Transverse colon (tissue), 4 donors: ENCODE measurements around the gene CAPN1. TPM values are rescaled to one million over a fixed set of nuclear protein-coding genes. Genes with fewer than 3 reads are reported as not detected.

ENCODE experiments used
- DNase-seq: peaks from one replicate; pipeline ENCODE4 v3.0.0-alpha.2; 2019
- H3K27ac ChIP-seq, 4 donors: fragments of 200-600 bp; sonication (generic); 2 replicates each; pipeline ENCODE4 v1.5.1; 2016 to 2018; ENCODE audit warnings: inconsistent platforms in 4 of 4
- H3K27me3 ChIP-seq: fragments of 200-600 bp; sonication (generic); 2 replicates; pipeline ENCODE4 v1.5.1; 2017; ENCODE audit warnings: inconsistent platforms
- H3K36me3 ChIP-seq, 4 donors: fragments of 200-600 bp; sonication (generic); 2 replicates each; pipeline ENCODE4 v1.5.1; 2017 to 2019; ENCODE audit warnings: inconsistent platforms in 4 of 4
- H3K4me1 ChIP-seq, 4 donors: fragments of 200-600 bp; sonication (generic); 2 replicates each; pipeline ENCODE4 v1.5.1; 2017 to 2020; ENCODE audit warnings: inconsistent platforms in 4 of 4
- H3K4me3 ChIP-seq, 4 donors: fragments of 200-600 bp; sonication (generic); 1 replicate in 1 of 4; 2 replicates in 3 of 4; pipeline versions ENCODE4 v1.5.1 to v1.6.1; 2017 to 2019; ENCODE audit warnings: inconsistent platforms in 4 of 4
- H3K9me3 ChIP-seq, 2 donors: fragments of 200-600 bp; sonication (generic); 2 replicates each; pipeline ENCODE4 v1.5.1; 2017 to 2019; ENCODE audit warnings: inconsistent platforms in 2 of 2
- EP300 ChIP-seq: sonication (generic); formaldehyde crosslinking; IDR thresholded peaks from one replicate; pipeline ENCODE4 v1.6.1; 2017; ENCODE audit warnings: antibody characterized with exemption, low read depth
- POLR2A ChIP-seq: fragments of 450-650 bp; IDR thresholded peaks from one replicate; pipeline ENCODE4 v1.6.1; 2016; ENCODE audit warnings: antibody characterized with exemption, mild to moderate bottlenecking, moderate library complexity
- POLR2AphosphoS5 ChIP-seq, 3 donors: sonication (generic); formaldehyde crosslinking; IDR thresholded peaks; one replicate each; pipeline ENCODE4 v1.6.1; 2016; ENCODE audit warnings: antibody characterized with exemption in 3 of 3
- WGBS, 2 donors: methylation state at CpG; one replicate each; pipeline ENCODE4 v1.1.5; 2018; ENCODE audit warnings: low coverage in 1 of 2; 5-methylcytosine and 5-hydroxymethylcytosine counted together
- in situ Hi-C, 4 donors: fragments of 200-750 bp; cut with MboI; loops; one replicate each; pipeline versions ENCODE4 v1.15.0 to v1.15.1; 2017; ENCODE audit warnings: low sequenced_read_pairs in 3 of 4, low pct_ligation_motif_present in 1 of 4, low pct_unique_long_range_greater_than_20kb in 1 of 4
- intact Hi-C: fragments of 100-400 bp; cut with DNase I; formaldehyde crosslinking; loops from one replicate; pipeline ENCODE4 v1.15.1; 2023; ENCODE audit warnings: low total_unique reads
- total RNA-seq, 4 donors: library from RNA; depleted of rRNA; stranded (reverse); fragments of >200 nt; gene quantifications; one replicate each; pipeline ENCODE4 v1.1.0, GENCODE V29; 2016
- TF ChIP-seq, protein P1 (sequence below), 5 experiments: fragments of 200-600 bp in 3 of 5; fragments of 450-650 bp in 2 of 5; sonication (generic) in 3 of 5; IDR thresholded peaks; 1 replicate in 2 of 5; 2 replicates in 3 of 5; pipeline ENCODE4 v1.5.1; 2016 to 2017; ENCODE audit warnings: antibody characterized with exemption in 5 of 5, inconsistent platforms in 3 of 5, mild to moderate bottlenecking in 2 of 5, moderate library complexity in 1 of 5

CAPN1 gene
- total RNA-seq, 4 donors from 2014 or later: 211 to 1,179 (median 376) TPM

DNA sequence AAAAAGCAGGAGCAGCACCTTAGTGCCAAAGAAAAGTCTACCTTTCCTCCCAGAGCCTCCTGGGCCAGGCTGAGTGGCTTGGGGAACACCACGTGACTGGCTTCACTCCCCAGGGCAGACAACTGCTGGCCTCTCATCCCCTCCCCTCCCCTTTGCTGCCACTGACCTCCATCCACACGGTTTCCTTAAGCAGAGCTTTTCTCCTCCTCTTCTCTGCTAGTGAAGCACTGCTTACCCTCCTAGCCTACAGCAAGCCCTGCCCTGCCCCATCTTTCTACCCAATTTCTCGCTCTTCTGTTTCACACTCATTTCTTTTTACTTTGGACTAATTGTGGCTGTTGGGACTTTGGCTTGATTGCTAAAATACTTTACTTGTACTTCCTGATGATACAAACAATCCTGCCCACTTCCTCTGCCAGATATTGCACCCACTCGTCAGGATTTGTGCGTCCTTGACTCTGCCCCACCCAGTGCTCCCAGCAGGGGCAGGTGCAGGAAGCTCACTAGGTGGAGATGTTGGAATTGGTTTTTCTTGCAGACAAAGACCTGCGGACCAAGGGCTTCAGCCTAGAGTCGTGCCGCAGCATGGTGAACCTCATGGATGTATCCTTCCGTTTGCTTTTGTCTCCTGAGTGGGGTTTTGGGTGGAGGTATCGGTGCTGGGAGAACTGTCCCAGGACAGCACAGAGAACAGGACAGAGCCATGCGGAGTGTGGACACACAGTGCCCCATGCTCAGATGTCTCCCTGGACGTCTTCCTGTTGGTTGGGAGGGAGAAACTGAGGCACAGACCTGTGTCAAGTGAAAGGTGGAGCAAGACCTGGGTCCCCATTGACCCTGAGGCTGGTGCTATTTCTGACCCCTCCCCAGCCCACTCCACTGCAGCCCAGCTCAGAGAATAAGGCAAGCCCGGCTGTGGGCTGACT is 27.3 kb downstream of the CAPN1 start:
- no peak for TF ChIP-seq EP300
- TF ChIP-seq, protein P1, sequence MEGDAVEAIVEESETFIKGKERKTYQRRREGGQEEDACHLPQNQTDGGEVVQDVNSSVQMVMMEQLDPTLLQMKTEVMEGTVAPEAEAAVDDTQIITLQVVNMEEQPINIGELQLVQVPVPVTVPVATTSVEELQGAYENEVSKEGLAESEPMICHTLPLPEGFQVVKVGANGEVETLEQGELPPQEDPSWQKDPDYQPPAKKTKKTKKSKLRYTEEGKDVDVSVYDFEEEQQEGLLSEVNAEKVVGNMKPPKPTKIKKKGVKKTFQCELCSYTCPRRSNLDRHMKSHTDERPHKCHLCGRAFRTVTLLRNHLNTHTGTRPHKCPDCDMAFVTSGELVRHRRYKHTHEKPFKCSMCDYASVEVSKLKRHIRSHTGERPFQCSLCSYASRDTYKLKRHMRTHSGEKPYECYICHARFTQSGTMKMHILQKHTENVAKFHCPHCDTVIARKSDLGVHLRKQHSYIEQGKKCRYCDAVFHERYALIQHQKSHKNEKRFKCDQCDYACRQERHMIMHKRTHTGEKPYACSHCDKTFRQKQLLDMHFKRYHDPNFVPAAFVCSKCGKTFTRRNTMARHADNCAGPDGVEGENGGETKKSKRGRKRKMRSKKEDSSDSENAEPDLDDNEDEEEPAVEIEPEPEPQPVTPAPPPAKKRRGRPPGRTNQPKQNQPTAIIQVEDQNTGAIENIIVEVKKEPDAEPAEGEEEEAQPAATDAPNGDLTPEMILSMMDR (IDR thresholded peaks at IDR 0.05): peak in 2 of 5 experiments; percentile 22 to 37
- peaks cover 0 to 11% (median 9%) of the 10 kb centered on the region in 4 donors for H3K4me1 ChIP-seq
- intact Hi-C loops (no loop called here), in situ Hi-C loops (no loop called here)
- no peak overlapping the region for H3K4me3 ChIP-seq
- peak overlapping the region; percentile 10 to 72 (median 46) for H3K27ac ChIP-seq
- WGBS, 2 donors: 9 to 51% methylated on average over 4 to 13 of the region's 13 CpGs
- DNase-seq: peak; percentile 52
- H3K9me3 ChIP-seq: no peaks in the 10 kb centered on the region
- H3K27me3 ChIP-seq: no peaks in the 10 kb centered on the region
- H3K36me3 ChIP-seq: peaks cover 0 to 34% (median 16%) of the 10 kb centered on the region in 4 donors

DNA sequence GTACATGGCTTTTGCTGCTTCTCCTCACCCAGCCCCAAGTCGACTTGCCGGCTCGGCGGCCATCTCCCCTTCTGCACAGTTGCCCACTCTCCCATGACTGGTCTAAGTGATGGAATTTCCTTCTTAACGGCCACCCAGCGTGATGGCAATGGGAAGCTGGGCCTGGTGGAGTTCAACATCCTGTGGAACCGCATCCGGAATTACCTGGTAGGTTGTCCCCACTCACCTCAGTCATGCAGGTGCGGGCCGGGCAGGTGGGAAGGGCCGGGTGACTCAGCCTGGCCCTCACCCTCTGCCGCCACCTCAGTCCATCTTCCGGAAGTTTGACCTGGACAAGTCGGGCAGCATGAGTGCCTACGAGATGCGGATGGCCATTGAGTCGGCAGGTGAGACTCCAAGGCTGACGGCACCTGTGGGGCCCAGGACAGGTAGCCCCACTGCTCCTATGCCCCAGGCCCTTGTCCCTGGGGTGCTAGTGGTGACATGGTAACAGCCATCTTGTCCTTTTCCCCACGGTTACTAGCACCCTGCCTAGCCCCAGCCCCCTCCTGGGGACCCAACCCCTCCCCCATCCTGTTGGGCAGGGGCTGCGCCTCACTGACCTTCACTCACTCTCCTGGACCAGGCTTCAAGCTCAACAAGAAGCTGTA is 28.1 kb downstream of the CAPN1 start:
- Histone ChIP-seq H3K4me1 (peaks cover 0 to 11% (median 9%) of the 10 kb centered on the region in 4 donors), H3K36me3 (peaks cover 0 to 34% (median 13%) of the 10 kb centered on the region in 4 donors), H3K27me3 (no peaks in the 10 kb centered on the region), H3K27ac (peak overlapping the region in 1 of 4 donors; percentile 72), H3K4me3 (no peak overlapping the region), H3K9me3 (no peaks in the 10 kb centered on the region)
- in situ Hi-C loops: no loop called here
- WGBS, 2 donors: 79 to 87% methylated on average over 4 to 20 of the region's 20 CpGs
- intact Hi-C loops: no loop called here
- TF ChIP-seq POLR2AphosphoS5 (IDR thresholded peaks at IDR 0.05) (no peak), EP300 (no peak), POLR2A (no peak)
- TF ChIP-seq, protein P1 (IDR thresholded peaks at IDR 0.05): no peak
- DNase-seq: no peak

DNA sequence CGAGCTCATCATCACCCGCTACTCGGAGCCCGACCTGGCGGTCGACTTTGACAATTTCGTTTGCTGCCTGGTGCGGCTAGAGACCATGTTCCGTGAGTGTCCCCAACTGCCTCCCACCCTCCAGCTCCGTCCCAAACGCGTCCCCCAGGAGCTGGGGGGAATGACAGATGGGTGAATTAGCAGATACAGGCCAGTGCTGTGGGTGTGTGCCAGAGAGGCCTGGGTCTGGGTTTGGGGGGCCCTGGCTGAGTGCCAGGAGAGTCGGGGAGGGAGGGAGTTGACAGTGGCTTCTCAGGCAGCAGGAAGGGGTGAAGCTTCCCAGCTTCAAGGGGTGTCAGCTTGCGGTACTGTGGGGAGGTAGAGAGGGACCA is 28.6 kb downstream of the CAPN1 start:
- peaks cover 0 to 11% (median 9%) of the 10 kb centered on the region in 4 donors for H3K4me1 ChIP-seq
- no peak for TF ChIP-seq EP300
- TF ChIP-seq POLR2AphosphoS5 (IDR thresholded peaks at IDR 0.05): no peak
- TF ChIP-seq, protein P1 (IDR thresholded peaks at IDR 0.05): no peak
- TF ChIP-seq POLR2A: no peak
- in situ Hi-C loops: no loop called here
- DNase-seq: no peak
- H3K27ac ChIP-seq: no peak overlapping the region
- peaks cover 0 to 34% (median 12%) of the 10 kb centered on the region in 4 donors for H3K36me3 ChIP-seq
- H3K9me3 ChIP-seq: no peaks in the 10 kb centered on the region
- intact Hi-C loops: no loop called here
- WGBS, 2 donors: 86% methylated on average over 14 of the region's 14 CpGs; no CpG with 5 or more reads in 1 of the 2 donors
- no peaks in the 10 kb centered on the region for H3K27me3 ChIP-seq
- H3K4me3 ChIP-seq: no peak overlapping the region

DNA sequence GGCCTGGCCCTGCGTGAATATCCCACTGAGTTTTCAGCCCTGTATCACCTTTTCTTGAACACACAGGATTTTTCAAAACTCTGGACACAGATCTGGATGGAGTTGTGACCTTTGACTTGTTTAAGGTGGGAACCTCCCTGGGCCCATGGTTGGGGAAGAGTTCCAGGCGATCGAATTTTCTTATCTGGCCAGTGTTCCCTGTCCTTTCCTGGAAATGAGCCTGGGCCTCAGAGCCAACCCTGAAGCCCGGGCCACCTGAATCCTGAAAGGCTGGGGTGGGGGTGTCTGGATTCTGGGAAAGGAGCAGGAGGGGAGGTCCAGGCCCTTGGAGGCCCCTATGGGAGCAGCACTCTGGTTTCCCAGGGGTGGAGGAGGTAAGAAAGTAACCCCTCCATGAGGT is 29.0 kb downstream of the CAPN1 start:
- Histone ChIP-seq H3K27ac (no peak overlapping the region), H3K4me1 (peaks cover 0 to 11% (median 9%) of the 10 kb centered on the region in 4 donors), H3K4me3 (no peak overlapping the region), H3K27me3 (no peaks in the 10 kb centered on the region), H3K9me3 (no peaks in the 10 kb centered on the region), H3K36me3 (peaks cover 0 to 32% (median 10%) of the 10 kb centered on the region in 4 donors)
- intact Hi-C loops (no loop called here), in situ Hi-C loops (no loop called here)
- DNase-seq: no peak
- no peak for TF ChIP-seq EP300
- no peak for TF ChIP-seq POLR2AphosphoS5 (IDR thresholded peaks at IDR 0.05)
- TF ChIP-seq, protein P1 (IDR thresholded peaks at IDR 0.05): no peak
- no peak for TF ChIP-seq POLR2A
- 83% methylated on average over 4 of the region's 4 CpGs; no CpG with 5 or more reads in 1 of the 2 donors for WGBS, 2 donors
